ENCODE data around the gene CEBPZ. TPM values are rescaled to one million over a fixed set of nuclear protein-coding genes. Genes with fewer than 3 reads are reported as not detected.

The CEBPZ gene
- total and polyA plus RNA-seq, 2 of the 13 experiments (the other 11 are each of a cell fraction or from before 2014, with no cell fraction given) = 14.4 to 117 TPM

GRCh38 chr2:37231241-37232130 lies at the start of gene CEBPZ, which contains the start of gene NDUFAF7 (continued):
- TF ChIP-seq ZBTB7B (CRISPR knock-in tag; IDR thresholded peaks at IDR 0.05) (peak; percentile 88), PCBP1 (IDR thresholded peaks at IDR 0.05; ENCODE audit: borderline replicate concordance, low read depth, low read length) (peak; percentile 65; the same call in 1 of the 2 replicates), ZNF547 (CRISPR knock-in tag; IDR thresholded peaks at IDR 0.05) (peak; percentile 93), IKZF5 (CRISPR knock-in tag; IDR thresholded peaks at IDR 0.05) (peak; percentile 62; the same call in 1 of the 2 replicates), SALL1 (CRISPR knock-in tag; IDR thresholded peaks at IDR 0.05) (peak; percentile 92), ZNF441 (CRISPR knock-in tag; IDR thresholded peaks at IDR 0.05; ENCODE audit: borderline replicate concordance) (peak; percentile 88), ZNF891 (CRISPR knock-in tag; IDR thresholded peaks at IDR 0.05) (peak; percentile 96), TFE3 (CRISPR knock-in tag; IDR thresholded peaks at IDR 0.05) (peak; percentile 60; the same call in 1 of the 2 replicates), YEATS4 (CRISPR knock-in tag; IDR thresholded peaks at IDR 0.05; ENCODE audit: borderline replicate concordance) (peak; percentile 97), TOE1 (CRISPR knock-in tag; IDR thresholded peaks at IDR 0.05) (0 out of 2 replicates have a peak, but pooled peaks have one; percentile 56), ZNF225 (CRISPR knock-in tag; IDR thresholded peaks at IDR 0.05) (peak; percentile 82), ZNF20 (CRISPR knock-in tag; IDR thresholded peaks at IDR 0.05) (peak; percentile 94), IRF2 (CRISPR knock-in tag; IDR thresholded peaks at IDR 0.05) (peak; percentile 81), ATF6 (CRISPR knock-in tag; conservative IDR thresholded peaks at IDR 0.05) (peak; percentile 92; the same call in 1 of the 2 replicates), SMARCE1 (IDR thresholded peaks at IDR 0.05; ENCODE audit: borderline replicate concordance) (no peak), NFATC3 (CRISPR knock-in tag; IDR thresholded peaks at IDR 0.05) (peak; percentile 82), HBP1 (CRISPR knock-in tag; IDR thresholded peaks at IDR 0.05; ENCODE audit: low read depth) (no peak; the same call in 1 of the 2 replicates), IKZF4 (CRISPR knock-in tag; IDR thresholded peaks at IDR 0.05; ENCODE audit: borderline replicate concordance, low read depth, not compliant biosample characterization) (no peak), ZNF574 (CRISPR knock-in tag; IDR thresholded peaks at IDR 0.05) (peak; percentile 94), ZNF552 (CRISPR knock-in tag; IDR thresholded peaks at IDR 0.05; ENCODE audit: borderline replicate concordance) (peak; percentile 88)
